Neural cell (in vitro differentiated cells): Measurements from ENCODE around the gene ACTN2. TPM values are rescaled to one million over a fixed set of nuclear protein-coding genes. Genes with fewer than 3 reads are reported as not detected.

Source experiments
- H2AFZ ChIP-seq: fragments of 200-600, 300-800 bp; sonication (generic), shearing (Covaris generic); 2 replicates; pipeline ENCODE4 v1.6.0; 2014; ENCODE audit warnings: low read depth, mild to moderate bottlenecking, antibody characterized with exemption, low read length, moderate library complexity
- H3F3A ChIP-seq: fragments of 200-600 bp; shearing (Covaris generic); 2 replicates; pipeline ENCODE4 v1.6.1; 2016; ENCODE audit warnings: mild to moderate bottlenecking, moderate library complexity, mixed read lengths, antibody characterized with exemption, low read length; ENCODE audit not compliant: insufficient read depth, poor library complexity, severe bottlenecking
- H3K27ac ChIP-seq: fragments of 200-600, 300-800 bp; sonication (generic), shearing (Covaris generic); 2 replicates; pipeline ENCODE4 v1.5.1; 2014; ENCODE audit warnings: mild to moderate bottlenecking, low read length, moderate library complexity
- H3K27me3 ChIP-seq: fragments of 300-800, 200-600 bp; sonication (generic), shearing (Covaris generic); 2 replicates; pipeline ENCODE4 v1.6.0; 2014; ENCODE audit warnings: mild to moderate bottlenecking, low read depth, low read length, moderate library complexity; ENCODE audit not compliant: insufficient read depth
- H3K36me3 ChIP-seq: fragments of 300-800, 200-600 bp; sonication (generic), shearing (Covaris generic); 2 replicates; pipeline ENCODE4 v1.5.1; 2014; ENCODE audit warnings: mild to moderate bottlenecking, antibody characterized with exemption, low read length, moderate library complexity; ENCODE audit not compliant: insufficient read depth
- H3K4me2 ChIP-seq: fragments of 300-800, 200-600 bp; sonication (generic), shearing (Covaris generic); 2 replicates; pipeline ENCODE4 v1.6.0; 2014; ENCODE audit warnings: mild to moderate bottlenecking, low read length
- H3K4me3 ChIP-seq: fragments of 300-800, 200-600 bp; sonication (generic), shearing (Covaris generic); 2 replicates; pipeline ENCODE4 v1.5.1; 2014; ENCODE audit warnings: mild to moderate bottlenecking, low read length, moderate library complexity
- H3K79me2 ChIP-seq: fragments of 200-600 bp; shearing (Covaris generic); replicated peaks from 2 replicates; pipeline ENCODE4 v1.6.0; 2014; ENCODE audit warnings: mild to moderate bottlenecking, low read length, moderate library complexity; ENCODE audit not compliant: insufficient read depth
- H3K9ac ChIP-seq: fragments of 300-800, 200-600 bp; sonication (generic), shearing (Covaris generic); 2 replicates; pipeline ENCODE4 v1.6.1; 2016; ENCODE audit warnings: mild to moderate bottlenecking, low read length, mixed read lengths
- H3K9me2 ChIP-seq: fragments of 200-600 bp; shearing (Covaris generic); 2 replicates; pipeline ENCODE4 v1.6.1; 2016; ENCODE audit warnings: mild to moderate bottlenecking, low read length, mixed read lengths; ENCODE audit not compliant: insufficient read depth
- H3K9me3 ChIP-seq: fragments of 200-600, 300-800 bp; sonication (generic), shearing (Covaris generic); 2 replicates; pipeline ENCODE4 v1.6.1; 2016; ENCODE audit warnings: mild to moderate bottlenecking, mixed run types, low read length, moderate library complexity, mixed read lengths
- H4K20me1 ChIP-seq: fragments of 200-600 bp; shearing (Covaris generic); 2 replicates; pipeline ENCODE4 v1.6.1; 2016; ENCODE audit warnings: mild to moderate bottlenecking, mixed run types; ENCODE audit not compliant: insufficient read depth
- EP300 ChIP-seq: fragments of 450-650 bp; conservative IDR thresholded peaks from 2 replicates; pipeline ENCODE4 v1.6.1; 2014; ENCODE audit warnings: antibody characterized with exemption, mild to moderate bottlenecking, moderate library complexity; ENCODE audit not compliant: poor library complexity, severe bottlenecking
- EZH2 ChIP-seq: fragments of 200-600, 300-800 bp; shearing (Covaris generic), sonication (generic); IDR thresholded peaks from 2 replicates; pipeline ENCODE4 v1.6.1; 2014; ENCODE audit warnings: antibody characterized with exemption, low read length, borderline replicate concordance, mild to moderate bottlenecking; ENCODE audit not compliant: insufficient read depth, poor library complexity, severe bottlenecking
- MXI1 ChIP-seq: fragments of 450-650 bp; conservative IDR thresholded peaks from 2 replicates; pipeline ENCODE4 v1.6.1; 2014; ENCODE audit warnings: antibody characterized with exemption, mild to moderate bottlenecking; ENCODE audit not compliant: poor library complexity, severe bottlenecking
- POLR2AphosphoS5 ChIP-seq: IDR thresholded peaks from 2 replicates; pipeline ENCODE4 v1.6.1; 2012
- RAD21 ChIP-seq: fragments of 450-650 bp; conservative IDR thresholded peaks from 2 replicates; pipeline ENCODE4 v1.6.1; 2014; ENCODE audit warnings: antibody characterized with exemption, mild to moderate bottlenecking, moderate library complexity
- REST ChIP-seq: IDR thresholded peaks from 2 replicates; pipeline ENCODE4 v1.6.1; 2012; ENCODE audit warnings: borderline replicate concordance
- SMC3 ChIP-seq: fragments of 450-650 bp; conservative IDR thresholded peaks from 2 replicates; pipeline ENCODE4 v1.6.1; 2014; ENCODE audit warnings: antibody characterized with exemption, mild to moderate bottlenecking, moderate library complexity; ENCODE audit not compliant: poor library complexity
- TAF1 ChIP-seq: IDR thresholded peaks from 2 replicates; pipeline ENCODE4 v1.6.1; 2012; ENCODE audit warnings: low read depth
- polyA plus RNA-seq: library from polyadenylated mRNA; depleted of rRNA; stranded (reverse); fragments of >200 nt; gene quantifications from 2 replicates; pipeline ENCODE4 v1.2.3, GENCODE V29; 2014
- TF ChIP-seq, protein P1 (sequence below): fragments of 450-650 bp; IDR thresholded peaks from 2 replicates; pipeline ENCODE4 v1.5.1; 2014; ENCODE audit warnings: antibody characterized with exemption, mild to moderate bottlenecking, moderate library complexity; ENCODE audit not compliant: poor library complexity, severe bottlenecking

ACTN2 gene
- polyA plus RNA-seq, 1 donor from 2014 or later: 6.1 TPM

DNA sequence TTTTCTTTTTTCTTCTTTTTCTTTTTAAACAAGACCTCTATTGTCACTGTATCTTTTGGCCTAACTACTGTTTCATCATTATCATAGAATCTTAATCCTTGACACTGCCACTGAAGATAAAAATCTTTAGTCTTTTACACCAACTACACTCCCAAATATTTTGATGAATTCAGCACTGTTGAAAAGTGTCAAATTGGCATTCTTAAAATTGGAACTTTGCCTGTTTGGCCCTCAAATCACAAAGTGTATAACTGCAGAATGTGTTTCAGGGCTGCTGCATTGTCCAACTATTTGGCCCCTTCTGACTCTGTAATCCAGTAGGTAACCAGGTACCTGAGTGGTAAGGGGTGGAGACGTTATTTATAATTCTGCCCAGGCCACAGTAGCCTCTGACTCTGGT lies 34.3 kb downstream of the ACTN2 start:
- H2AFZ ChIP-seq: no peak overlapping the region
- no peaks in the 10 kb centered on the region for H3K27me3 ChIP-seq
- no peaks in the 10 kb centered on the region for H3F3A ChIP-seq
- no peaks in the 10 kb centered on the region for H3K9me2 ChIP-seq
- H3K9ac ChIP-seq: no peak overlapping the region
- no peaks in the 10 kb centered on the region for H4K20me1 ChIP-seq
- TF ChIP-seq MXI1: no peak
- TF ChIP-seq TAF1: no peak
- no peak for TF ChIP-seq SMC3
- TF ChIP-seq EZH2: no peak
- no peak for TF ChIP-seq RAD21
- no peak for TF ChIP-seq EP300
- TF ChIP-seq POLR2AphosphoS5: no peak
- TF ChIP-seq, protein P1, sequence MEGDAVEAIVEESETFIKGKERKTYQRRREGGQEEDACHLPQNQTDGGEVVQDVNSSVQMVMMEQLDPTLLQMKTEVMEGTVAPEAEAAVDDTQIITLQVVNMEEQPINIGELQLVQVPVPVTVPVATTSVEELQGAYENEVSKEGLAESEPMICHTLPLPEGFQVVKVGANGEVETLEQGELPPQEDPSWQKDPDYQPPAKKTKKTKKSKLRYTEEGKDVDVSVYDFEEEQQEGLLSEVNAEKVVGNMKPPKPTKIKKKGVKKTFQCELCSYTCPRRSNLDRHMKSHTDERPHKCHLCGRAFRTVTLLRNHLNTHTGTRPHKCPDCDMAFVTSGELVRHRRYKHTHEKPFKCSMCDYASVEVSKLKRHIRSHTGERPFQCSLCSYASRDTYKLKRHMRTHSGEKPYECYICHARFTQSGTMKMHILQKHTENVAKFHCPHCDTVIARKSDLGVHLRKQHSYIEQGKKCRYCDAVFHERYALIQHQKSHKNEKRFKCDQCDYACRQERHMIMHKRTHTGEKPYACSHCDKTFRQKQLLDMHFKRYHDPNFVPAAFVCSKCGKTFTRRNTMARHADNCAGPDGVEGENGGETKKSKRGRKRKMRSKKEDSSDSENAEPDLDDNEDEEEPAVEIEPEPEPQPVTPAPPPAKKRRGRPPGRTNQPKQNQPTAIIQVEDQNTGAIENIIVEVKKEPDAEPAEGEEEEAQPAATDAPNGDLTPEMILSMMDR: no peak
- TF ChIP-seq REST: no peak
- no peaks in the 10 kb centered on the region for H3K79me2 ChIP-seq
- no peak overlapping the region for H3K4me2 ChIP-seq
- H3K36me3 ChIP-seq: no peaks in the 10 kb centered on the region
- no peak overlapping the region for H3K4me3 ChIP-seq
- no peaks in the 10 kb centered on the region for H3K9me3 ChIP-seq
- no peak overlapping the region for H3K27ac ChIP-seq

GRCh38 chr1:236724049-236724448 lies 37.8 kb downstream of the ACTN2 start:
- H3K27ac ChIP-seq: no peak overlapping the region
- no peaks in the 10 kb centered on the region for H3K79me2 ChIP-seq
- H3F3A ChIP-seq: no peaks in the 10 kb centered on the region
- H3K4me2 ChIP-seq: no peak overlapping the region
- TF ChIP-seq MXI1 (no peak), SMC3 (no peak), TAF1 (no peak)
- TF ChIP-seq, protein P1: no peak
- H3K27me3 ChIP-seq: no peaks in the 10 kb centered on the region
- H2AFZ ChIP-seq: no peak overlapping the region
- no peaks in the 10 kb centered on the region for H3K9me2 ChIP-seq
- H3K9ac ChIP-seq: no peak overlapping the region
- no peaks in the 10 kb centered on the region for H4K20me1 ChIP-seq
- H3K36me3 ChIP-seq: no peaks in the 10 kb centered on the region
- no peaks in the 10 kb centered on the region for H3K9me3 ChIP-seq
- no peak overlapping the region for H3K4me3 ChIP-seq
